Chondrocyte (in vitro differentiated cells): ENCODE measurements around the gene TMEM156. TPM values are rescaled to one million over a fixed set of nuclear protein-coding genes. Genes with fewer than 3 reads are reported as not detected.
A peak's percentile ranks its signal among the peaks of the same experiment; 100 is the strongest.

Source experiments
- DNase-seq: peaks from one replicate; pipeline ENCODE4 v3.0.0; 2021; ENCODE audit warnings: mixed read lengths, low spot score
- H3K27ac Mint-ChIP-seq: one replicate; pipeline ENCODE4 v1.8.0; 2021; ENCODE audit warnings: mild to moderate bottlenecking, moderate library complexity, mixed read lengths; ENCODE audit not compliant: unreplicated experiment
- H3K27me3 Mint-ChIP-seq: 2 replicates; pipeline ENCODE4 v1.8.0; 2021; ENCODE audit warnings: low read depth, mixed read lengths
- H3K36me3 Mint-ChIP-seq: 2 replicates; pipeline ENCODE4 v1.8.0; 2021; ENCODE audit warnings: low read depth, mixed read lengths
- H3K4me1 Mint-ChIP-seq: 2 replicates; pipeline ENCODE4 v1.8.0; 2021; ENCODE audit warnings: low read depth, mild to moderate bottlenecking, mixed read lengths
- H3K4me3 Mint-ChIP-seq: one replicate; pipeline ENCODE4 v1.8.0; 2021; ENCODE audit warnings: mild to moderate bottlenecking, moderate library complexity, mixed read lengths; ENCODE audit not compliant: unreplicated experiment
- H3K9me3 Mint-ChIP-seq: 2 replicates; pipeline ENCODE4 v1.8.0; 2021; ENCODE audit warnings: low read depth, mixed read lengths
- total RNA-seq: library from RNA; stranded (reverse); gene quantifications from 3 replicates; pipeline ENCODE4 v1.2.1, GENCODE V29; 2021
- TF ChIP-seq, protein P1 (sequence below): fragments of 200-600 bp; sonication (generic); IDR thresholded peaks from 2 replicates; pipeline ENCODE4 v1.5.0; 2021; ENCODE audit warnings: antibody characterized with exemption, mild to moderate bottlenecking, moderate library complexity

Gene TMEM156
- total RNA-seq, 1 donor from 2014 or later: 0.32 TPM

DNA sequence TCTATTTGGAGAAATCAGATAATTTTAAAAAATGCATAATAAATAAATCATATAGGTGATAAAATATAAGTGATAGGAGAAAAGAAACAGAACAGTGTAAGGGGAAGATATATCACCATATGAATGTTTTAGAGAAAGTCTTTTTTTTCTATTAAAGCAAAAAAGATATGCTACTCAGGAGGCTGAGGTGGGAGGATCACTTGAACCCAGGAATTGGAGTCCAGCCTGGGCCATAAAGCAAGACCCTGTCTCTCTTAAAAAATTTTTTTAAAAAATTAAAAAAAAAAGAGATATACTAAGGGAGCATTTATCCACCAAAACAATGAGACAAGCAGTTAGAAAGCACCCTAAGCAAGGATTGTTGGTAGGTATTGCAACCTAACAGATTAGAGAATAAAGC, 6.1 kb downstream of the TMEM156 start:
- TF ChIP-seq, protein P1, sequence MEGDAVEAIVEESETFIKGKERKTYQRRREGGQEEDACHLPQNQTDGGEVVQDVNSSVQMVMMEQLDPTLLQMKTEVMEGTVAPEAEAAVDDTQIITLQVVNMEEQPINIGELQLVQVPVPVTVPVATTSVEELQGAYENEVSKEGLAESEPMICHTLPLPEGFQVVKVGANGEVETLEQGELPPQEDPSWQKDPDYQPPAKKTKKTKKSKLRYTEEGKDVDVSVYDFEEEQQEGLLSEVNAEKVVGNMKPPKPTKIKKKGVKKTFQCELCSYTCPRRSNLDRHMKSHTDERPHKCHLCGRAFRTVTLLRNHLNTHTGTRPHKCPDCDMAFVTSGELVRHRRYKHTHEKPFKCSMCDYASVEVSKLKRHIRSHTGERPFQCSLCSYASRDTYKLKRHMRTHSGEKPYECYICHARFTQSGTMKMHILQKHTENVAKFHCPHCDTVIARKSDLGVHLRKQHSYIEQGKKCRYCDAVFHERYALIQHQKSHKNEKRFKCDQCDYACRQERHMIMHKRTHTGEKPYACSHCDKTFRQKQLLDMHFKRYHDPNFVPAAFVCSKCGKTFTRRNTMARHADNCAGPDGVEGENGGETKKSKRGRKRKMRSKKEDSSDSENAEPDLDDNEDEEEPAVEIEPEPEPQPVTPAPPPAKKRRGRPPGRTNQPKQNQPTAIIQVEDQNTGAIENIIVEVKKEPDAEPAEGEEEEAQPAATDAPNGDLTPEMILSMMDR: no peak
- no peaks in the 10 kb centered on the region for H3K36me3 Mint-ChIP-seq
- H3K27me3 Mint-ChIP-seq: no peaks in the 10 kb centered on the region
- H3K27ac Mint-ChIP-seq: peak overlapping the region; percentile 94
- H3K9me3 Mint-ChIP-seq: peaks cover 5% of the 10 kb centered on the region
- H3K4me1 Mint-ChIP-seq: peaks cover 32% of the 10 kb centered on the region
- no peak overlapping the region for H3K4me3 Mint-ChIP-seq
- DNase-seq: no peak

GRCh38 chr4:39025552-39026085, 6.6 kb downstream of the TMEM156 start:
- no peak for DNase-seq
- peak overlapping the region; percentile 94 for H3K27ac Mint-ChIP-seq

DNA sequence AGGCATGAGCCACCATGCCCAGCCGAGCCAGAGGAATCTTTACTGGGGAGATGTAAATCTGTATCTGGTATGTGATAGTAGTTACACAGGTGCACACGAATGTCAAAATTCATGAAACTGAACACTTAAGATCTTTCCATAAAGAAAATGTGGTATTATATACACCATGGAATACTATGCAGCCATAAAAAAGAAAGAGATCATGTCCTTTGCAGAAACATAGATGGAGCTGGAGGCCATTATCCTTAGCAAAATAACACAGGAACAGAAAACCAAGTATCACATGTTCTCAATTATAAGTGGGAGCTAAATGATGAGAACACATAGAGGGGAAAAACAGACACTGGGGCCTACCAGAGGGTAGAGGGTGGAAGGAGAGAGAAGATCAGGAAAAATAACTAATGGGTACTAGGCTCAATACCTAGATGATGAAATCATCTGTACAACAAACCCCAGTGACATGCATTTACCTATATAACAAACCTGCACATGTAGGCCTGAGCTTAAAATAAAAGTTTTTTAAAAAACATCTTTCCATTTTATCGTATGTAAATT, 7.8 kb downstream of the TMEM156 start:
- Mint-ChIP-seq H3K4me3 (no peak overlapping the region), H3K4me1 (peaks cover 22% of the 10 kb centered on the region), H3K27me3 (no peaks in the 10 kb centered on the region), H3K36me3 (no peaks in the 10 kb centered on the region), H3K27ac (no peak overlapping the region), H3K9me3 (peaks cover 5% of the 10 kb centered on the region)
- no peak for DNase-seq
- TF ChIP-seq, protein P1: no peak

More at GRCh38 chr4:39025552-39026085, 6.6 kb downstream of the TMEM156 start:
- Mint-ChIP-seq H3K4me3 (no peak overlapping the region), H3K36me3 (no peaks in the 10 kb centered on the region), H3K27me3 (no peaks in the 10 kb centered on the region), H3K9me3 (peaks cover 5% of the 10 kb centered on the region), H3K4me1 (peaks cover 30% of the 10 kb centered on the region)
- TF ChIP-seq, protein P1: no peak

DNA sequence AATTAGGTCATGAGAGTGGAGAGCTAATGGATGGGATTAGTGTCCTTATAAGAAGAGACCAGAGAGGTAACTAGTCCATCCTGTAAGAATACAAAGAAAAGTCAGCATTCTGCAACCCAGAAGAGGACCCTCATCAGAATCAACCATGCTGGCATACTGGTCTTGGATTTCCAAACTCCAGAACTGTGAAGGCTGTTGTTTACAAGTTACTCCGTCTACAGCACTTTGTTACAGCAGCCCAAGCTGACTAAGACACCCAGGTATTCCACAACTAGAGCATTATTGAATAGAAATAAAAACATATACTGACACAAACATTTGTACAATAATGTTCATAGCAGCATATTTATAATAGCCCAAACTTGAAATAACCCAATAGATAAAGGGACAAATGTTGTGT, 9.2 kb downstream of the TMEM156 start:
- H3K9me3 Mint-ChIP-seq: peaks cover 5% of the 10 kb centered on the region
- H3K27ac Mint-ChIP-seq: no peak overlapping the region
- H3K4me3 Mint-ChIP-seq: no peak overlapping the region

DNA sequence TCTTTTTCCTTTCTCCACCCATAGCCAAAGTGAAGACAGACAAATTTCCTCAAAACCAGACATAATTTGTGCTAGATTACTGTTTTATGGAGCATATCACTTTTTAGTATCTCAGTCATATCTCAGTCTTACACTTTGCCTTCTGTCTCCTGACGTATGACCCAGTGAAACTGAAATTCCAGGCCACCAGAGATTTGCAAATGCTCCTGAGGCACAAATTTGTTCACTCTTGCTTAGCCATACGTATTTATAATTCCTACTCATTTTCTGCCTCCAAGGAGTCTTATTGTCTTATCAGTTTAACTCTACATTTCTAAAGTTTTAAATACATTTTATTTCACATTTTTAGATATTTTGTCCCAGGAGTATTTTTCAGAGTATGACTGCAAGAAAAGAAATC, 10.0 kb downstream of the TMEM156 start:
- no peak for DNase-seq
- Mint-ChIP-seq H3K4me1 (peaks cover 22% of the 10 kb centered on the region), H3K27ac (peak overlapping the region; percentile 23), H3K36me3 (no peaks in the 10 kb centered on the region), H3K4me3 (no peak overlapping the region), H3K9me3 (peaks cover 5% of the 10 kb centered on the region), H3K27me3 (no peaks in the 10 kb centered on the region)
- TF ChIP-seq, protein P1: no peak

More for the DNA sequence above, 9.2 kb downstream of the TMEM156 start:
- DNase-seq: no peak
- TF ChIP-seq, protein P1: no peak
- H3K27me3 Mint-ChIP-seq: no peaks in the 10 kb centered on the region
- no peaks in the 10 kb centered on the region for H3K36me3 Mint-ChIP-seq
- peaks cover 22% of the 10 kb centered on the region for H3K4me1 Mint-ChIP-seq
